GM19025 (cell line): Measurements from ENCODE around the gene TMEM117.

Experiments used
- ATAC-seq: cut with Tn5 transposase; IDR thresholded peaks from one replicate; pipeline ENCODE4 v1.9.1; 2021; ENCODE audit warnings: mild to moderate bottlenecking, low read depth, moderate library complexity; ENCODE audit not compliant: unreplicated experiment

Gene TMEM117

DNA sequence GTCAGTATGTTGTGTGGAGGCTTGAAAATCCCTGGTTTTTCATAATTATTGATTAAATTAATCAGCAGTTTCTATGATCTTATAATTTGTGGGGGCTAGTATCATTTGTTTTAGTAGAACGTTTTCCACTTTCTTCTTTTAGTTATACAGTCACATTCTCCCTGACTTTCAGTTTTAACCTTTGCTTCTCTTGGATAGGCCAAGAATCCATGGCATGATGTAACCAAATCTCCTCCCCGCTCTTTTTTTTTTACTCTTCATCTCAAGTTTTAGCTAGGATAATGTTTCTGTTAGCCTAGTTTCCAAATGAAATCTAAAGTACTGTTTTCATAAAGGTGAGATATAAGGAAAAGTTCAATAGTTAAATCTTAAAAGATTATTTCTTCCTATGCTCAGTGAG lies 106.5 kb downstream of the TMEM117 start:
- ATAC-seq, result no peak

DNA sequence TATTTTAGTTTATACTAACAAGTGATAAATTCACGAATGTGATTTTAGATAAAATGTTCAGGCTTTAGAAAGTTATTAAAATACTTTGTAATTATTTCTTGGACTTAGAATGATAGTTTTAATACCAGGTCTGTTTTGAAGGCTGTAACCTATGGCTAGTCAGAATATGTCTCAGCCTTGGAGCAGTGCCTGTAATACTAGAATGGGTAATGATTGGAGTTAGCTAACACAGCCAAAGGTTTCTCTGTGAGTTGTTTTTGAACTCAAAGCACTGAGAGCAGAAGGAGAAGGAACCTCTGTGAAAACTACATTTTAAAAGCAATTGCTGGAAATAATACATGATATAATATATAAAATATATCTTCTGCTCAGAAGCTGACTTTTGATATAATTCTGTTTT lies 110.1 kb downstream of the TMEM117 start:
- no peak for ATAC-seq

DNA sequence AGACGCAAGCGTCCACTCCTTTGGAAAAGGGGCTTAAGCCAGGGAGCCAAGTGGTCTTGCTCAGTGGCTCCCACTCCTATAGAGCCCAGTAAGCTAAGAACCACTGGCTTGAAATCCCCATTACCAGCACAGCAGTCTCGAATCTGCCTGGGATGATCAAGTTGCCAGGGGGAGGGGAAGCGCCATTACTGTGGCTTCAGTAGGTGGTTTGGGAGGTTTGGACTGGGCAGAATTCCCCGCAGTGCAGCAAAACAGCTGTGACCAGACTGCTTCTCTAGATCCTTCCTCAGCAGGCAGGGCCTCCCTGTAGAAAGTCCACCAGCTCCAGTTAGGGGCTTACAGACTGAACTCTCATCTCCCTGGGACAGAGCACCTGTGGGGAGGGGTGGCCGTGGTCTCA lies 115.4 kb downstream of the TMEM117 start:
- no peak for ATAC-seq

DNA sequence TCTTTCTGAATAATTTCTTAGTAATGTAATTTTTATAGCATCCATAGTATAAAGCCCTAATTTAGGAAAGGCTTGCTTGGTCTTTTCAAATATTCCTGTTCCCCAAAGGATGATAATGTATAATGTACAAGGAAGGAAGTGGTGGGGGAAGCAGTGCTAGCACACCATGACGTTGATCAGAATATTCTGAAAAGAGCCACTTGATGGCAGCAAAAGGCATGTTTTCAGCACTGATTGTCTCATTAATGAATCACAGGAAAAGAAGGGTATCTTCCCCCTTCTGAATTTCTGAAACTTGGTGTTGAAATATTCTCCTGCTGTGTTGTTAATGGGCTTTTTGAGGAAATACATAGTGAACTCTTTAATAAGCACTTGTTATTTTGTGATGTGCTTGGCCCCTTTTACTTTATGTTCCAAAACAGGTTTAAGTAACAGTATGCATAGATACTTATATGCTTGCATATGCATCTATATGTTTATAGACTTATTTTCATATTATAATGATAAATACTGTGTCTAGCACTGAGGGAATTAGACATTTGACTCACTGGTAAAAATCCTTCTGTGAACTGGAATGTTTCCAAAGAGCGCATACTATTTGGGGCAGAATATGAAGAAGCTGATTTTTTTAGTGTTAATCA lies 122.0 kb downstream of the TMEM117 start:
- peak; percentile 94 for ATAC-seq

DNA sequence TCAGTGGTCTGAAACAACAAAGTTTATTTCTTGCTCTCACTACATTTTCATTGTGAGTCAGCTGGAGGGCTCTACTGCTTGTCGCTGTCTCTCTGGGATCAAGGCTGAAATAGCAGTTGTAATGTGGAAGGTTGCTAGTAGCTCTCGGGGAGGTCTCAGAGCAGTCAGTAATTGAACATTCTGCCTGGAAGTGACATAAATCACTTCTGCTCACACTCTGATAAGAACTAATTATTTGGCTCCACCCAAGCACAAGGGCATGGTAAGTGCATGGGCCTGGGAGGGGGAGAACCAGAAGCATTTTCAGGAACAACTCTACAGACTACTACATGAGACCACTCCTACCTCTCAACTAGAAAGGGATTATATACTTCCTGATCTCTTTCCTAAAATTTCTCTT lies 128.2 kb downstream of the TMEM117 start:
- ATAC-seq, result no peak

DNA sequence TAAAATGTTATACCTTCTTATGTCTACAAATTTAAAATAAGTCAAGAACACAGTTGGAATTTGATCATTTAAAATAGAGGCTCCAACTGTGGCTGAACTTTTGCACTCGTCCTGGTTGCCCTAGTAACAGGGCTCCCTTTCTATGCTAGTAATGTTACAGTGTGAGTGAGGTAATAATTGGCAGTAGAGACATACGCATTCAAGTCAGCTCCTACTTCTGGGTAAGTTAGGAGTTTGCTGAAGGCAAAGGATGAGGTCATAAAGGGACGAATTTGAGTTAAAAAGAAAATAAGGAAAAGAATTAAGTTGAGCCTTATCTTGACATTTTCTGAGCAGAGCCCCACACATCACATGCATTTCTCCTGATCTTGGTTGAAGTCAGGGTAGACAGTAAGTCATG lies 129.1 kb downstream of the TMEM117 start:
- ATAC-seq, result no peak

DNA sequence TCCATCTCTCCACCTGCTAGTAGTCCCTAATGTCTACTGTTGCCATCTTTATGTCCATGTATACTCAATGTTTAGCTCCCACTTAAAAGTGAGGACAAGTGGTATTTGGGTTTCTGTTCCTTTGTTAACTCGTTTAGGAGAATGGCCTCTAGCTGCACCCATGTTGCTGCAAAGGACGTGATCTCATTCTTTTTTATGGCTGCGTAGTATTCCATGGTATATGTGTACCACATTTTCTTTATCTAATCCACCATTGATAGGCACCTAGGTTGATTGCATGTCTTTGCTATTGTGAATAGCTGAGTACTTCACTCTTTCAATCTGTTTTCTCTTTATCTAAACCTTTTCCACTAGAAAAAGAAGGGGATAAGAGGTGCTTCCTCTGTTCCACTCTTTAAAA lies 130.0 kb downstream of the TMEM117 start:
- no peak for ATAC-seq

DNA sequence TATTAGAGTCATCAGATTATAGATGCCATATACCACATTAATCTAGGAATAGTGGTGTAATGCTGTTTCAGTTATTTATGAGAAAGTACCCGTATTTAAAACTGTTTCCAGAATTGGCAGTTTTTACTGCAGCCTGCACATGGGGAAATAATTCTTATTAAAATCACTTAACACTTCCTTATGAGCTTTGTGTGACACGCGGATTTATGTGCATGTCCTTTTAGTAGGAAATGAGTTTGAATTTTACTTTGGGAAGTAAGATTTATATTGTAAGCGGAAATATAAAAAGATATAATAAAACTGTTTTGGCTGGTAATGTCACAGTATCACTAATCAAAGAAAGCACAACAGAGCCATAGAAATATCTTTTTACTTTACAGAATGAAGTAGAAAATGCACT lies 132.9 kb downstream of the TMEM117 start:
- ATAC-seq, result no peak

DNA sequence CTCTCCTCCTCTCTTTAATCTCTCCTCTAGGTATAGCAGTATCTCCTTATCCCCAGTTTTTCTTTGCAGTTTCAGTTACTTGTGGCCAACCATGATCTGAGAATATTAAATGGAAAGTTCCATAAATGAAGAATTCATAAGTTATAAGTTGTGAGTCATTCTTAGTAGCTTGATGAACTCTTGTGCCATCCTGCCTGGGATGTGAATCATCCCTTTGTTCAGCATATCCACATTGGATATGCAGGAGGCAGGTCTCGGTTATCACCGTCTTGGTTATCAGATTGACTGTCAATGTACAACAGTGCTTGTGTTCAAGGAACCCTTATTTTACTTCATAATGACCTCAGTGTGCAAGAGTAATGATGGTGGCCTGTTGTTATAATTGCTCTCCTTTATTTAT lies 134.0 kb downstream of the TMEM117 start:
- no peak for ATAC-seq

DNA sequence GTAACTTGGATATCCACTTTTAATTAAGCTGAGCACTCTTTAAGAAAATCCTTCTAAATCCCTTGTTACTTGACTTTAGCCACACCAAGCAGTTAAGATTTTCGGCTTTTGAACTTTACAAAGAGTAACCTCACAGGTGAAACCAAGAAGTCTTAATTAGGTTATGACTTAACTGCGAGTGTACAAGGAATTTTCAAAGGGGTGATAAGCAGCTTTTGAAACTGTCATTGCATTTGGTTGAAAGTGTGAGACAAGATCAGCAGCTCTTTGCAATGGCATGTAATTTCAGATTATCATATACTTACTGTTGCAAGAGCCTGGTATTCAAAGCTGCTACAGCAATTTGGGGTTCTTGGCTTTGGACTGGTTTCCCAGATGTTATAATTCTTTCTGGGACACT lies 137.5 kb downstream of the TMEM117 start:
- no peak for ATAC-seq

DNA sequence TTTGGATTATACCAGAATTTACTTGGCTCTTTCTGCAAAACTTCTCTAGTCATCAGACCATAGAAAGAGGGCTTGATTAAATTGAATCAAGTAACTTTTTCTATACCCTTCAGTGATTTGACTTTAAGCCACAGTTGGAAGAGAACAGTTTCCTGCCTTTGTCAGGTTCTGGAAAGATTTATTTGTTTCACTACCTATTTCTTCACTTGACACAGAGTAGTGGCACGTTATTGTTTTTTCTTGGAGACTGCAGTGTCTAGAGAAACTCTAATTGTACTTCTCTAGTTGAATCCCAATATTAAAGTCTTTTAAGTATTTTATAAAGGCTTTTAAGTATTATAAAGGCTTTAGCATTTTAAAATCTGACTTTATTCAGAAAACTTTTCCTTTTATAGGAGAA lies 138.1 kb downstream of the TMEM117 start:
- ATAC-seq, result no peak

DNA sequence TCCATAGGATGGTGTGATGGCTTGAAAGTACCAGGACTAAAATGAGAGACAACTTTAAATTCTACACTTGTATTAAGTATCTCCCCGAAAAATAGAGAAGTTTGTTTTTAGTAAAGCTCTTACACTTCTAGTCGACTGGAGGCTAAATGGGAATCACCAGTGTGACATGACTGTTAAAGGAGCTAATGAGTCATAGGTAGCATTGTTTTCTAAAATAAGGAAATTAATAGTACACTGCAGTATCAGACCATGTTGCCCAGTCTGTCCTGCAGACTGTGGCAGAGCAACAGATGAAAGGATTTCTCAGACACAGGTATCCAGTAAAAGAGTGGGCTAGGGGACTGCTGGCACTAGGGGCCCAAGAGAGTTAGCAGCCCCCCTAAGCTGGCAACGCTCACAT lies 140.1 kb downstream of the TMEM117 start:
- no peak for ATAC-seq

DNA sequence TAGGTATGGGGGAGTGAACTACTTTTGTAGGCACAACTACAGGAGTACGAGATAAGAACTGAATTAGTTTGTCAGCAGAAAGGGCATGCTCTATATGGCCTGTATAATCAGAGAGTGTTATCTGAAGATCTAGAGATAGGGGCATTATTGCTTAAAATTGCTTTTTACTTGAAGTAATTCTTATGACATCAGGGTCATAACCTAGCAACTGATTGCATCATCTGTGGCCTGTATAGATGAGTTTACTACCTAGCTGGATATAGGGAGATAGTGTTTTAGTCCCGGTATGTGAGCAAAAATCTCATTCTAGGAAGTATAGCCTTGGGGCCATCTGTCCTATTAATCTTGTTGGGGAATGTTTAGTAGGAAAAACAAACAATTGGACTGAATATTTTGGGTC lies 142.7 kb downstream of the TMEM117 start:
- ATAC-seq, result no peak

DNA sequence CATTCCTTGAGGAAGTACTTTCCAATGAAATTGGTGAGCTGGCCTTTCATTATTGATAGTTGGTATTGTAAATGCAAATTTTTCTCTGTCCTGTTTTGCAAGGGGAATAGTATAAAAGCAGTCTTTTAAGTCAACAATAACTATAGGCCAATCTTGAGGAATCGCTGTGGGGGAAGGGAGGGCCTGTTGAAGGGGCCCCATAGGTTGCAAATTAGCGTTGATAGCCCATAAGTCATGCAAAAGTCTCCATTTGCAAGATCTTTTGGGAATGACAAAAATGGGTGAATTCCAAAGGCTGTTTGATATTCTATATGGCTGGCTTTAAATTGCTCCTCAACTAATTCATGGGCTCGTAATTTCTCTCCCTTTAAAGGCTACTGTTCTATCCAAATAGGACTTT lies 143.6 kb downstream of the TMEM117 start:
- no peak for ATAC-seq

DNA sequence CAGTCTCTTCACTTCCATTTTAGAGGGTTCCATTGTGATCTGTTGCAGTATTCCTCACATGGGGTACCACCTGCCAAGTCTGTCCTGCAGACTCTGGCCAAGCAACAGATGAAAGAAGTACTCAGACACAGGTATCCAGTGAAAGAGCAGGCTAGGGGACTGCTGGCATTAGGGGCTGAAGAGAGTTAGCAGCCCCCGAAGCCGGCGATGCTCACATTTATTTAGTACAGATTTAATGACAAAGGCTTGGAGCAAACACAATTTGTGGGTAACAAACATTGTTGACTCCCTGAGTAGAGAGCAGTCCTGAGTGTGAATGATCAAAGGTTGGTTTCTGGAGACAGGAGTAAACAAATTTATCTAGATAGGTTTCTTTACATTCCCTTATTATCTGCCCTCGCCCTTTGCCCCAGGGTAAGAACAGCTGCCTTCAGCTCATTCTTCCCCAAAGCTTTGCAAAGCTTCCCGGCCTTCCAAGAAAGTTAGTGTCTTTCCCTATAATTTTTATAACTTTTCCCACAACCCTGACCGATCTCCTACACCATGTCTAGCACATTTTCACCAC lies 144.8 kb downstream of the TMEM117 start:
- ATAC-seq, result no peak

DNA sequence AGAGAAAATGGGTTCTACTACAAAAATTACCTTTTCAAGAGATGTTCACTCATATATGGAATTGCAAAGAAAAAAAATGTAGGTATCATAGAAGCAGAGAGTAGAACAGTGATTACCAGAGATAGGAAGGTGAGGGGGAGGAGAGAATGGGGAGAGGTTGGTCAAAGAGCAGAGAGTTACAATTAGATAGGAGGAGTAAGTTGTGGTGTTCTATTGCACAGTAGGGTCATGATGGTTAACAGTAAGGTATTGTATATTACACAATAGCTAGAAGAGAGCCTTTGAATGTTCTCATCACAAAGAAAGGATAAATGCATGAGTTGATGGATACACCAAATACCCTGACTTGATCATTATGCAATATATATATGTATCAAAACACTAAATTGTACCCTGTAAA lies 145.8 kb downstream of the TMEM117 start:
- no peak for ATAC-seq

DNA sequence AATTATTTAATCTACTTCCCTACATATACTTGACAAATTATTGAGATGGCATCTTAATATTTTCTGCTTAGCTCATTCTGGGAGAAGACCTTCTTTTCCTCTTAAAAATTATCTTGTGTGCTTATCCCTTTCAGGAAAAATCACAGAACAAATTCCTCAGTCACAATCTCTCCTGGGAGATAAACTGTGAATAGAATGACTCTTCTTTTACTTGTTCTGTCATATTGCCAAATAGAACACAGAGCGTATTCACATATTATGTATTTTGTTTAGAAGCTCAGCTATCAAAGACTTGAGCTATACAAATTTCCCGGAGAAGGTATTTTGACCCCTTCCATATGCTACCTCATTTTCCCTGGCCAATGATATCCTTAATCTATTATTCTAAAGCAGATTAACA lies 146.7 kb downstream of the TMEM117 start:
- no peak for ATAC-seq

DNA sequence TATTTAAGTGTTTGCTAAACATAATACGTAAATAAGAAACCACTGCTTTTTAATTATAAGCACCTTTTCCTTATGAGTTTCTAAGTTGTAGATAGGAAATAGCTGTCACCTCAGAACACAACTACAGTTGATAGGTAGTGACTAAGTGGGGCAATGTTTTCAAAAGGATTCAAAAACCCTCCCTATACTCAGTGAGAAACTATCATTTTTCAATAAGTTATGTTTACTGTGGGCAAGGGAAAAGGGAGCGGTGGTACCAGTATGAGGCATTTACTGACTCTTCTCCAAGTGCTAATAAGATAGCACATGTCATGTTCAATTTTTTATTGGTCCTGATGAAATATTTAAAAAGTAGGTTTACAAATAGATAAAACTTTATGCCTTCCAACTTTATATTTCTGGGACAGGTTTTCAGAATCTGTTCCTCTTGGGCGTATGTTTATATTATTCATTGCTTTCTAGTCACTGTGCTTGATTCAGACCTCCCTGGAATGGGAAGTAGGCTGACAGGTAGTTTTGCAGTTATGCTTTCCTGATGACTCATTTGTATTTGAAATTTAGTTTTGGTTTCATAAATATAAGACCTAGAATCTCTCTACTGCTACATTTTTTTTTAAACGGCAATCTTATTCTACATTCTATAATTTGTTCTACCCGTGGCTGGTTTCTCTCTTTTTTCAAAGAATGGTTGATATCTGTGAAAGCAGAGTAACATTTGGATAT lies 153.1 kb downstream of the TMEM117 start:
- ATAC-seq, result peak; percentile 89

DNA sequence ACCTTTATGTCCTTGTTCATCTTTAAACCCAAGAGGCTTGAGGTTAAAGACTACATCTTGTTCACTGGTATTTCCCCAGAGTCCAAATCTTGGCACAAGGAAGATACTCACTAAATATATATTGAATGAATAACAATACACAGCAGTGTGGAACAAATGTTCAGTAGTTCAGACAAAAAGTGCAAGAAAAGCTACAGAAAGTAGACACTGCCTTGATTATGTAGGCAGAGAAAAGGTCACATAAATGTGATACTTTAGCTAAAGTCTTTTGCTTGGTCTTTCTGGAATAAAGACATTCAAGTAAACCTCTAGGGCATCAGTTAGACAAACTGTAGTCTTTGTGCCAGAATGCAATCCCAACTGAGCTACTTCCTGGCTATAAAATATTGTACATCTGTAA lies 157.0 kb downstream of the TMEM117 start:
- ATAC-seq, result no peak

DNA sequence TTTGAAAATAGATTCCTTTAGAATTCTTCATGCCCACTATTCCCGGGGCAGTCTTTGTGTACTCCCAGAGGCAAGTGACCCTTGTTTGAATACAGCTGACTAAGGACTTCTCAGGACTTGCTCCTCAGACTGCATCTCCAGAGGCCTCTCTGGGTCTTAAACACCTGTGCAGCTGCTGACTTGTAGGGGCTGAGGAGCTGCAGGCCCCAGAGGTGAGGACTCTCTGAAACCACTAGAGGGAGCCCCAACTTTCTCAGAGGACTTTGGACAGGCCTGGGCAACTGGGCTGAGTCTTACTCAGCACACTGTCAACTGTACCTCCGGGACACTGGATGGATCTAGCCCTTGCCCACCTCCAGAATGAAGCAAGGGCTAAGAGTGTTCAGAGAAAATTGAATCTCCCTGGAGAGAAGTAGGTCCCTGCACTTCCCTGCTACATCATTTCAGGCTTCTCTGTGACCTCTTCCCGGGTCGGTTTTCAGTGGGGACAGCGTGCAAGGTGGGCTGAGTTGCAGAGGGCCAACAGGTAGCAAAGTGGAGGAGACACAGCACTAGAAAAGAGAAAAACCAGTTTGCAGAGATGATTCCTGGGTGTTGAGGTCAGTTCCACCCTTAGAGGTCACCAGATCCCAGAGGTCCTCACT lies 164.6 kb downstream of the TMEM117 start:
- peak; percentile 93 for ATAC-seq

DNA sequence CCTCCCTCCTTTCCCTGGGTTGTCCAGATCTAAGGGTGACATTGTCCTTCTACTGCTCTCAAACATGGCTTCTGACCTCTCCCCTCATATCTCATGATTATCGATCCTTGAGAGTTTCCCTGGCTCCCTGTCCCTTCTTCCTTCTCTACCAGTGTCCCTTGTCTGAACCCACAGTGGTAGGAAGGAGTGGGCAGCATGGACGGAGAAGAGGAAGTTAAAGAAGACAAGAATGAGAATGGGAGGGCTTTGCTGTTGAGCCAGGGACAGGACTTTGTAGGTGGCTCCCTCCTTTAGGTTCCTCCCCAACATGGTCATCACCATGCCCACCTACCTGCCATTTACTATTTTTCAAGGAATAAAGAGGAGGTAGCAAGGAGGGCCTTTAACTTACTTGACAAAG lies 166.7 kb downstream of the TMEM117 start:
- no peak for ATAC-seq

DNA sequence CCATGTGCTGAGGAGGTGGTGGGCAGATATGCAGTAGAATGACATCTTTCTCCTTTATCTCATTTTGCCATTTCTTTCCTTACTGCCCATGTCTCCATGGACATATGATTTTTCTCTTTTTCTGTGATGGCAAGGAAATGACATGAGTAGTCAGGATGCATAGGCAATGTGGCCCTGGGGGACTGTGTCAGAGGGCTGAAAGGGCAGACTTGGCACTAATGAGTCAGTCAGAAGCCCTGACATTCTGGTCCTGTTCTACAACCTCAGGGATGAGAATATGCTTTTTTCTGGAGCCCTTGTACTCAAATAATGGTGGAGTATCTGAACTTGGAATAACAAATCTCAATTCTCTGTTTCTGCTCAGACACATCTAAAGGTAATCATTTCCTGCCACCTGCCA lies 167.8 kb downstream of the TMEM117 start:
- no peak for ATAC-seq
